ENCODE results near the gene ZC3H15.

GRCh38 chr2:186497928-186498327, 11.9 kb downstream of the ZC3H15 start:
- TF ChIP-seq POLR2A (IDR thresholded peaks at IDR 0.05): no peak
- no peak for TF ChIP-seq CTCF (IDR thresholded peaks at IDR 0.05)

Measured in right lobe of liver (tissue), 4 donors.